Measurements from ENCODE around the gene DIP2C.

DNA sequence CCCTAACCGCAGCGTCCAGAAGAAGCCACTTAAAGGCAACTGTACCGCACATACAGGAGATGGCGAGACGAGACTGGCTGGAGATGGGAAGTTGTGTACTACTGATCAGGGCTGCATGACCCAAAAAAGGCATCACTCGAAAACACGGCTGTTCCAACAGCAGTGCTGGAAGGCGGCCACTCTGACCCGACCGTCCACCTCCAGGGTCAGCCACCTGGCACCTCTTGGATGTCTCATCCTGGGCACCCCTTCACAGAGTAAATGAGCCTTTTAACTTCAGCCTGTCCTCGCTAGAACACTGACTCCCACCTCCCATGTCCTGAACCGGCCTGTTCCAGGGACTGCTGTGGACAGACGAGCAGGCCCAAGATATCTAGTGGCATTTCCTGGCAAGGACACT is 180.7 kb downstream of the DIP2C start:
- TF ChIP-seq, protein P1, sequence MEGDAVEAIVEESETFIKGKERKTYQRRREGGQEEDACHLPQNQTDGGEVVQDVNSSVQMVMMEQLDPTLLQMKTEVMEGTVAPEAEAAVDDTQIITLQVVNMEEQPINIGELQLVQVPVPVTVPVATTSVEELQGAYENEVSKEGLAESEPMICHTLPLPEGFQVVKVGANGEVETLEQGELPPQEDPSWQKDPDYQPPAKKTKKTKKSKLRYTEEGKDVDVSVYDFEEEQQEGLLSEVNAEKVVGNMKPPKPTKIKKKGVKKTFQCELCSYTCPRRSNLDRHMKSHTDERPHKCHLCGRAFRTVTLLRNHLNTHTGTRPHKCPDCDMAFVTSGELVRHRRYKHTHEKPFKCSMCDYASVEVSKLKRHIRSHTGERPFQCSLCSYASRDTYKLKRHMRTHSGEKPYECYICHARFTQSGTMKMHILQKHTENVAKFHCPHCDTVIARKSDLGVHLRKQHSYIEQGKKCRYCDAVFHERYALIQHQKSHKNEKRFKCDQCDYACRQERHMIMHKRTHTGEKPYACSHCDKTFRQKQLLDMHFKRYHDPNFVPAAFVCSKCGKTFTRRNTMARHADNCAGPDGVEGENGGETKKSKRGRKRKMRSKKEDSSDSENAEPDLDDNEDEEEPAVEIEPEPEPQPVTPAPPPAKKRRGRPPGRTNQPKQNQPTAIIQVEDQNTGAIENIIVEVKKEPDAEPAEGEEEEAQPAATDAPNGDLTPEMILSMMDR (IDR thresholded peaks at IDR 0.05) = no peak
- TF ChIP-seq POLR2A (IDR thresholded peaks at IDR 0.05) = no peak
